Fibroblast of skin of left biceps (primary cell): ENCODE measurements around the gene DCTN2.
"Not testable (repeated sequence)": the region's sequence is repeated elsewhere in the genome, so short reads cannot be mapped to it uniquely, and the experiment has no call there.

Experiments used
- DNase-seq, 2 experiments: peaks; one replicate each; pipeline ENCODE4 v3.0.0-alpha.2; 2013; ENCODE audit warnings: low read depth in 2 of 2

Gene DCTN2

DNA sequence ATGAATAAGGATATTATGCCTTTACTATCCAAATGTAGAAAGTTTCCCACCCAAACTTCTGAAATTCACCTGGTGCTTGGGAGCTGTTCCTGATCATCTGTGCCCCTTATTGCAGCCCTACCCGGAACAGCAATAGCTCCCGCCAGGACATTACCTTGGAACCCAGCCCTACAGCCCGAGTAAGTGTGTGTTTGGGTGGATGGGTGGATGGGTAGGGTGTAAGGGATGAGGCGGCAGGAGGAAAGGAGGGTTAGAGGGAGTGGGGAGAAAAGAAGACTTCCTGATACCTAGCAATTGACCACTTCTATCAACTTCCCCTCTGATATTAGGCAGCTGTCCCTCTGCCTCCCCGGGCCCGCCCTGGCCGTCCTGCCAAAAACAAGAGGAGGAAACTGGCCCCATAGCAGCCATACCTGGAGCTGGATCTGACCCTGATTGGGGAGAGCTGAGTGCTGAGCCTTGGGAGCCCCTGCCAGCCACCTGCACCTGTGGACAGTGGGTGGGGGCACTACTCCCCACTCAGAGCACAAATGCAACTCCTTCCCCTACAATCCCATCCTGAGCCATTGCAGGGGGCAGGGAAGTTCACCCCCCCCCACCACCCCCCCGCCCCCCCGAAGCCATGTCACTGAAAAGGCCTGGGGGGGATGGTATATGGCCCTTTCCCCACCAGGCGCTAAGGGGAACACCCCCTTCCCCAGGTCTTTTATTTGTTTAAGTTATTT, 18.0 kb downstream of the DCTN2 start:
- no peak for DNase-seq

DNA sequence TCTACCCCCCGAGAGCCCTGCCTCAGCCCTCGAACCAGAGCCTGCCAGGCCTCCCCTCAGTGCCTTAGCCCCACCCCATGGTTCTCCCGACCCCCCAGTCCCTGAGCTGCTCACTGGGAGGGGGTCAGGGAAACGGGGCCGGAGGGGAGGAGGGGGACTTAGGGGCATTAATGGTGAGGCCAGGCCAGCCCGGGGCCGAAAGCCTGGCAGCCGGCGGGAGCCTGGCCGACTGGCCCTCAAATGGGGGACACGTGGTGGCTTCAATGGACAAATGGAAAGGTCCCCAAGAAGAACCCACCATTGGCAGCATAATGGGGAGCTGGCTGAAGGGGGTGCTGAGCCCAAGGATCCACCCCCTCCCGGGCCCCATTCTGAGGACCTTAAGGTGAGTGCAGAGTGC, 18.8 kb downstream of the DCTN2 start:
- no peak for DNase-seq

DNA sequence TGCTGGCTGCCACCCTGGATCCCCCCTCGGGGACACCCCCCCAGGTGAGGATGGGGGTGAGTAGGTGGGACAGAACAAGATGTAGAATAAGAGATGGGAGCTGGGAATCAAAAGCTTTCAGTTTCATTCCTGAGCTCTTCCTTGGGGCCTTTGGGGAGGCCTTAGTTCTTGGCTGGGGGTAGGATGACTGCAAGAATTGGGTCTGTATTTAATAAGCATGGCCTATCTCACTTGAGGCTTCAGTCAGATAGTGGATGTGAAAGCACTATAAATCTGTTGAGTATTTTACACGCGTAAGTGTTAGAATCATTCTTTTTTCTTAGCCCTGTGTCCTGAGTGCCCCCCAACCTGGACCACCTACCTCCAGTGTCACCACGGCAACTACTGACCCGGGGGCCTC, 19.8 kb downstream of the DCTN2 start:
- no peak for DNase-seq

DNA sequence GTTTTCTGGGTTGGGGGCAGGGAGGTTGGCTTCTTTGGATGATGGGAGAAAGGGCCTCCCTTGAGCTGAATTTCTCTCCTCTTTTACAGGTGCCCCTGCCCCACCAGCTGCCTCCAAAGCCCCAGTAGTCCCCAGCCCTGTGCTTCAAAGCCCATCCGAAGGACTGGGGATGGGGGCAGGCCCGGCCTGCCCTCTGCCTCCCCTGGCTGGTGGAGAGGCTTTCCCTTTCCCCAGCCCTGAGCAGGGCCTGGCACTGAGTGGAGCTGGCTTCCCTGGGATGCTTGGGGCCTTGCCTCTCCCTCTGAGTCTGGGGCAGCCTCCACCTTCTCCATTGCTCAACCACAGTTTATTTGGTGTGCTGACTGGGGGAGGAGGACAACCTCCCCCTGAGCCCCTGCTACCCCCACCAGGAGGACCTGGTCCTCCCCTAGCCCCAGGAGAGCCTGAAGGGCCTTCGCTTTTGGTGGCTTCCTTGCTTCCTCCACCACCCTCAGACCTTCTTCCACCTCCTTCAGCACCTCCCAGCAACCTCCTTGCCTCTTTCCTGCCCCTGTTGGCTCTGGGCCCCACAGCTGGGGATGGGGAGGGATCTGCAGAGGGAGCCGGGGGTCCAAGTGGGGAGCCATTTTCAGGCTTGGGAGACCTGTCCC, 20.4 kb downstream of the DCTN2 start:
- DNase-seq, result no peak

DNA sequence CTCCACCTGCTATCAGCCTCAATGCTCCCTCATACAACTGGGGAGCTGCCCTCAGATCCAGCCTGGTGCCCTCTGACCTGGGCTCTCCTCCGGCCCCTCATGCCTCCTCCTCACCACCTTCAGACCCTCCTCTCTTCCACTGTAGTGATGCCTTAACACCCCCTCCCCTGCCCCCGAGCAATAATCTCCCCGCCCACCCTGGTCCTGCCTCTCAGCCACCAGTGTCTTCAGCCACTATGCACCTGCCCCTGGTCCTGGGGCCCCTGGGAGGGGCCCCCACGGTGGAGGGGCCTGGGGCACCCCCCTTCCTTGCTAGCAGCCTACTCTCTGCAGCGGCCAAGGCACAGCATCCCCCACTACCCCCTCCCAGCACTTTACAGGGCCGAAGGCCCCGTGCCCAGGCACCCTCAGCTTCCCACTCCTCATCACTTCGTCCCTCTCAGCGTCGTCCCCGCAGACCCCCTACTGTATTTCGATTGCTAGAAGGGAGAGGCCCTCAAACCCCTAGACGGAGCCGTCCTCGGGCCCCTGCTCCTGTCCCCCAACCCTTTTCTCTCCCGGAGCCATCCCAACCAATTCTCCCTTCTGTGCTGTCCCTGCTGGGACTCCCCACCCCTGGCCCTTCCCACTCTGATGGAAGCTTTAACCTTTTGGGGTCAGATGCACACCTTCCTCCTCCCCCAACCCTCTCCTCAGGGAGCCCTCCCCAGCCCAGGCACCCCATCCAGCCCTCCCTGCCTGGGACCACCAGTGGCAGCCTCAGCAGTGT, 21.2 kb downstream of the DCTN2 start:
- DNase-seq, result no peak

DNA sequence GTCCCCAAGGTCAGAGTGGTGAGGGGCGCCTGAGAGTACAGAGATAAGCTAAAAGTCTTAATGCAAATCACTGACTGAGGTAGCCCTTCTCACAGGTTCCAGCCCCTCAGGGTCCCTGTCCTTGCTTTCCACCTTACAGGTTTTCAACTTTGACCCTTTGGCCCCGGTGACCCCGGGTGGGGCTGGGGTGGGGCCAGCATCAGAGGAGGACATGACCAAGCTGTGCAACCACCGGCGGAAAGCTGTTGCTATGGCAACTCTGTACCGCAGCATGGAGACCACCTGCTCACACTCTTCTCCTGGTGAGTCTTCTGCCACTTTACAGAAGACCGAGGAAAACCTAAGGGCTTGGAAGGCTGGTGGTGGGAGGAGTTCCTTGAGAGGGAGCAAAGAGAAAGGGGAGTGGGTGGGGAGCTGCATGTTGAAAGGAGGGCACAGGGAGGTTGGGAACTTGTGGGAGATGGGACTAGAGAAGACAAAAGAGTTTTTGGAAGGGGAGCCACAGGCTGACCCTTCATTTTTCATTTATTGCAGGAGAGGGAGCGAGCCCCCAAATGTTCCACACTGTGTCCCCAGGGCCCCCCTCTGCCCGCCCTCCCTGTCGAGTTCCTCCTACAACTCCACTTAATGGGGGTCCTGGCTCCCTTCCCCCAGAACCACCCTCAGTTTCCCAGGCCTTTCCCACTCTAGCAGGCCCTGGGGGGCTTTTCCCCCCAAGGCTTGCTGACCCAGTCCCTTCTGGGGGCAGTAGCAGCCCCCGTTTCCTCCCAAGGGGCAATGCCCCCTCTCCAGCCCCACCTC, 22.0 kb downstream of the DCTN2 start:
- no peak for DNase-seq

DNA sequence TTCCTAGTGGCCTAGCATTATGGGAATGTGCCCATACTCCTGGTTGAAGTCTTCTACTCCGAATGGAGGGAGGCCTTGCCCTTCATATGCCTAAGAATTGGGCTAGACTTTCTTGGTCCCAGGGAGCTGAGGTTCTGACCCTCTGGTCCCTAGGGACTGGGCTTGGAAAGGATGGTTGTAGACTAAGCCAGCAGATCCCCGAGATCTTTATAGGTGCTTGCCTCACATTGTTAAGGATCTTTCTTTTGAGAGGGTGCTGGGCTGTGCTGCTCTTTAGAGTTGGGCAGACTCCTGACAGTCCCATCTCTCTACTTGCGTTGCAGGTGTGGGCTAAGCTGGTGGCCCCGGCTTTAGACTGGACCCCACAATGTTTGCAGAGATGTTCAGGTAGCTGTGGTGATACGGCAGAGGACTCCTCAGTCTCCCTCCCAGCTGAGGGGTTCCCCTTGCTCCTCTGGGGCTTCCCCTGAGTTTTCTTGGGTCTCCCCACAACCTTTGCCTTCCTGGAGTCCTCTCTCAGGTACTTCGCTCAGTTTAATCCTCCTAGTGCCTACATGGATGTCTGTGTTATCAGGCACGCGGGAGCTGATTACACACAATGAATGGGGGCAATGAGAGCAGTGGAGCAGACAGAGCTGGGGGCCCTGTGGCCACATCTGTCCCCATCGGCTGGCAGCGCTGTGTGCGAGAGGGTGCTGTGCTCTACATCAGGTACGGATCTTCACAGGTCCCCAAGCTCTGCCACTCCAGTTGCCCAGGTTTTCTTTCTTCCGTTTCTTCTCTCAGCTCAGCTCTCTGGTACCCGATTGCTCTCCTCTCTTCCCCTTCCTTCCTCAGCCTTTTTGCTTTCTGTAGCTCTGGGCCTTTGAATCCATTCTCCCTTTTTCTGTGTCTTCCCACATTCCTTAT, 23.0 kb downstream of the DCTN2 start:
- DNase-seq, result no peak

DNA sequence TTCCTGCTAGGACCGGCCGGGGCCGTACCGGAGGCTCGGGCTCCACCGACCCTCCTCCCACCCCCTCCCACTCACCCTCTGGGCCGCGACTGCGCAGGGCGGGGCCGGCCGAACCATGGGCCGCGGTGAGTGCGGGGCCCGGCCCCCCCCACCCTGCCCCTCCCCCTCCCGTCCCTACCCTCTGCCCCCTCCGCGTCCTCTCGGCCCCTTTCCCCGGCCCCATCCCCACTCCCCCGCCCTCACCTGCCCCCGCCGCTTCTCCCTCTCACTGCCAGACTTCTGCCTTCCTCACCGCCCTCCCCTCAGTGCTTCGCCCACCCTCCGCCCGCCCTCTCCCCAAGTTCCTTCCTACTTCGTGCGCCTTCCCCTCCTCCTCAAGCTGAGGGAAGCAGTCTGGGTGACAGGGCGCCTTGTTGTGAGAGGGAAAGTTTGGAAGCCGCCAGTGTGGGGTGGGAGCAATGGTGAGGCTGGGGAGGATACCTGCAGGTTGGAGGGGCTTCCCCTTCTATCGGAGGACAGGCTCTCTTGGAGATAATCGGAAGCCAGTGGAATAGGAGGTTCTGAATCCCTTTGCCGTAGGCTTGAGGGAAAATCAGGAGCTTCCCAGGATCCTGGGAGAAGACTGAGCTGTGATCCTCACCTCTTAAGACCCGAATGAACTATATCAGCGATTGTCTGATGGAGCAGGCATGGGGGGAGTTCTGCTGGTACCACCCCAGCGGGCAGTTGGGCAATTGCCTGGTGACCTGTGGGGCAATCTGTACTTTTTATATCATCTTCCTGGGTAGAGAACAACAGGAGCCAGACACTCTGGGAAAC, 23.9 kb downstream of the DCTN2 start:
- no peak for DNase-seq

DNA sequence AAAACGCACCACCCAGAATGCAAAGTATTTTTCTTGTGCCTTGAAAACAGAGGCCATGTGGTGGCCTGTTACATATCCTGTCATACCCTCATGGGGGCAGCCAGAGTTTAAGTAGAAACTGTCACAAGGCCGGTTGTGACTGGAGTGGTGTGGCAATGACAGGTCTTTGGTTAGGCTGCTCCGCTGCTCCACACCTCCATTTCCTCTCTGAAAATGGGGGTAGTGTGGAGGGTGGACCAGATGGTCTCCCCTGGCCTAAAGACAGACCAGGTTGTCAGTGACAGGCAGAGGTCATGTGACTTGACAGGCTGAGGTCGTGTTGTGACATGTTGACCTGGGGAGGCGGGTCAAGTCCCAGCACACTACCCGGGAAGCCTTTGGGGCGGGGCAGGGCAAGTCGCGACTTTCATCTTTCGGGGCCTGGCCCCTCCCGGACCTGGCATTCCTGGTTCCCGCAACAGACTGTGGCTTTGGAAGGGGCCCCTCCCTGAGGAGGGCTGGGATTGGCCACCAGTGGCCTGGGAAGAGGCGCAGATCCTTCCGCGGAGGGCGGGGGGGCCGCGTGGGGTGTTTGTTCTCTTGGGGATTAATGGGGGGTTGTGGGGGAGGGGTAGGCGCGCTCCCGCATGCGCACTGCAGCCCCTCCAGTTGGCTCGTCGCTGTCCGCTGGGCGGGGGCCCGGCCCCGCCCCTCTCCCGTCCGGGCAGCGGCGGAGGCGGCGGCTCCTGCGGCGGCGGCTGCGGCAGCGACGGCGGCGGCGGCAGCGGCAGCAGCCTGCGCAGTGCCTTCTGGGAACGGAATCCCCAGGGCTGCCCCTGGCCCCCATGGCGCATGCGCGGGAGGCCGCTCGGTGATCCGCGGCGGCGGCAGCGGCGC, 24.7 kb downstream of the DCTN2 start, which contains the start of gene MBD6:
Gene MBD6, plus strand, starts transcription at position 814 of the 876 bp plus-strand sequence. CDS start 1,480 bp downstream, outside the sequence.
- DNase-seq, result peak; percentile 90 to 92

DNA sequence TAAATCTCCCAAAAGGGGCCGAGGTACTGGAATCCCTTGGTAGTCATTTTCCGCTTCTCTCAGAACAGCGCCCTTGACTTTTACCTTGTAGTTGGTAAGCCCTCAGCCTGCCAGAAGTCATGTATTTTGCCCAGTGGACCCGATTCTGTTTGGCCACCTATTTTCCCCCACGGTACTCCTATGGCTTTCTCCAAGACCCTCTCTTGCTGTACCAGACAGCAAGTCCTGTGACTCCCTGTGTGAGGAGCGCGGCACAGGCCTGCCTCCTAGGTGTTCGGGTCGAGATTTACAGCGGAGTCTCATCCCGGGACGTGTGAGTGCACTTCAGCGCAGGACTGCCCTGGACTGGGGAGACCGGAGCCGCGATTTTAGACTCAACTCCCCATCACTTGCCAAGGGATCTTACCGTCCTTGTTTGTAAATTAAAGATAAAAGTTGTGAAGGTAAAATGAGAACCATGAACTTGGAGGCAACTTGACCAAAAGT, 25.4 kb downstream of the DCTN2 start:
- DNase-seq, result no peak

DNA sequence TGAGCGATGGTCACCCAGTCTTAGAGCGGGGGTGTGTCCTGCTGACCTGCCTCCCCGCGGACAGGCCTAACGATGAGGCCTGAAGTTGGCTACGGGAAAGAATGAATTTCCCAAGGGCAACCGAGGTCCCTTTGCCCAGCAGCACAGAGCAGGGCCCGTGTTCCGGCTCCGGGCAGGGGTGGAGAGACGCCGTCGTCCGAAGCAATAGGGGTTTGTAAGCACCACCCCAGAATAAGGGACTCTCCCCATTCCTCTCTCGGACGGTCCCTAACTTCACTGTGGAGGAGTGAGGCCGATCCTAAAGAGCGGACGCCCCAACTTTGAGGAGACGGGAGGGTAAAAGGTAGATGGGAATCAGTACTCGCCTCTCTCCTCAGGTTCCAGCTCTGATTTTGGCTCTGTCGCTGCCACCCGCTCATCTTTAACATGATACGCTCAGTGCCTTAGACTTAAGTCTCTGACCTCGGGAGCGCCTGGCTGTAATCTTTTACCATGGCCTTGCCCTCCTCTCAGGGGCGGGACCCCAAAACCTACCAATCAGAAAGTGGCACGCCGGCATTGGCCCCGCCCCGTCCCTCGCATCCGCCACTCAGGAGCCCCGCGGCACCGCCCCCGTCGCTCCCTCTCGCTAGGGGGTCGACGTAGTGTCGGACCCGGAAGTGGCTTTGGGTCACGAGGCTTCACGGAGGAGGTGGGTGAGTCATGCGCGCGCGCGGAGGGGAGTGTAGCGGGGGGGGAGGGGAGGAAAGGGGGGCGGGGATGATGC, 26.8 kb downstream of the DCTN2 start, which contains the start of gene DDIT3:
Gene DDIT3, minus strand, starts transcription at position 462 of the 766 bp plus-strand sequence. CDS start 3,108 bp downstream, outside the sequence.
- DNase-seq, result peak; percentile 98 to 99

DNA sequence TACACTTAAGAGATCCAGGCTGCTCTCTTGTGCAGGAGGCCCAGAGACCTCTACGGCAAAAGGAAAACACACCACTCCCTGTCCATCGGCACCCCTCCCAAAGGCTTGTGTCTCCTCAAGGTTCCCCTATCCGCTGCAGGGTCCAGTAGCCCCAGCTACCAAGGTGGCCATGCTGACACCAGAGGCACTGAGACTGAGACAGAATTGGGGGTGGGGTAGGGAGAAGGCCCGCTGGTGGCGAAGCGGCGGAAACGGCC, 27.3 kb downstream of the DCTN2 start:
- DNase-seq, result no peak

DNA sequence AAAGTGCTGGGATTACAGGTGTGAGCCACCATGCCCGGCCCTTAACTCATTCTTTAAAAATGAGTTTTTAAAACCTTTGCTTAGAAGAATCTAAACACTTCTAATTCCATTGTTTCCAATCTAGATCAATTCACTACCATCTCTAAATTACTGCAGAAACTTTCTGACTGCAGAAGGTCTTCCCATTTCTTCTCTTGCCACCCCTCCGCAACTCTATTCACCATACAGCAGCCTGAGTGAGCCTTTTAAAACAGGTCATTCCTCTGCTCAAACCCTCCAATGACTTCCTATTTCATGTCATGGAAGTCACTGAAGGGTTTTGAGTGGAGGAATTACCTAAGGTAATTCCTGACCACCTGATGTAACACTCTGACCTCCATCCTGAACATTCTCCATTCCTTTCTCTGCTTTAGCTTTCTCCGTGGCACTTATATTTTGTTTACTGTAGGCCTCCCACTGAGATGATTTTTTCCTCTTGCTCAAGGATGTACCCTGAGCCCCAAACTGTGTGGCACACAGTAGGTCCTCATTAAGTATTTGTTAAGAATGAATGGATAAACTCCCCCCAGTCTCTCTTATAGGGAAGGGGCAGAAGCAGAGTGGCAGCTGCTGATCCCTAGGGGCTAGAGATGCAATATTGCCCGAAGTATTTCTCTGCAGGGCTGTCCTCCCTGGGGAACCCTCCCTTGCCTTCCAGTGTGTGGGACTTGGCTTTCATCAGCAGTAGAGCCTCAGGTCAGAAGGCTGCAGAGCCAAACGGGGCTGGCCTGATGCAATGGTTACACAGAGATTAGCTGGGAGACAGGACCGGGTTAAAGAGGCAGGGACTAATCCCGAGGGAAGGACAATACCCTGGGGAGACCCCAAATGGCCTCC, 27.8 kb downstream of the DCTN2 start:
- no peak for DNase-seq

DNA sequence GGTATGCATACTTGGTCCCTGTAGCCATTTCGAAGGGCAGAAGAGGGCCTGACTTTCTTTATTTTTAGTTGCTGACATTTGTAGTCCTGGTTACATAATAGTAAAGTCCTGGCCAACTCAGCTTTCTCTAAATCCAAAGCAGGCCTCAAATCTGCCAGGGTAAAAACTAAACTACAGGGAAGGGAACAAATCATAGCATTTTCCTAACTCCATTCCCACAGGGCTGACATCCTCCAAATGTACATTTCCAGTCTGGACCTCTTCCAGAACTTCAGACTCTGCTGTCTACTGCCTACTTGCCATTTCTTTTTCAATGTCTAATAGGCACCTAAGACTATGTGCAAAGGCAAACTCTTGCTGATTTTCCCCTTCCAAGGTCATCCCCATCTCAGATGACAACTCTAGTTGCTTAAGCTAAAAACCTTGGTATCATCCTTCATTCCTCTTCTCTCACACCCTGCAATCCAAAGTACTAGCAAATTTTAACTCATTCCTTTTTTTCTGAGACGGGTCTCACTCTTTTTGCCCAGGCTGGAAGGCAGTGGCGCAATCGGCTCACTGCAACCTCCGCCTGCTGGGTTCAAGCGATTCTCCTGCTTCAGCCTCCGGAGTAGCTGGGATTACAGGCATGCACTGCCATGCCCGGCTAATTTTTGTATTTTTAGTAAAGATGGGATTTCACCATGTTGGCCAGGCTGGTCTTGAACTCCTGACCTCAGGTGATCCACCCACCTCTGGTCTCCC, 28.6 kb downstream of the DCTN2 start:
- DNase-seq, result no peak

DNA sequence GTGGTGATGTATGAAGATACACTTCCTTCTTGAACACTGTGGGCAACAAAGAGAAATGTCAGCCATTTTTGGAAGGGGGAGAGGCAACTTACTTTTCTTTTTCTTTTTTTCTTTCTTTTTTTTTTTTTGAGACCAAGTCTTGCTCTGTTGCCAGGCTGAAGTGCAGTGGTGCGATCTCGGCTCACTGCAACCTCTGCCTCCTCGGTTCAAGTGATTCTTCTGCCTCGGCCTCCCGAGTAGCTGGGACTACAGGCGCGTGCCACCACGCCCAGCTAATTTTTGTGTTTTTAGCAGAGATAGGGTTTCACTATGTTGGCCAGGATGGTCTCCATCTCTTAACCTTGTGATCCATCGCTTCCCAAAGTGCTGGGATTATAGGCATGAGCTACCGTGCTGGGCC, 29.3 kb downstream of the DCTN2 start:
- DNase-seq, result not testable (repeated sequence)

DNA sequence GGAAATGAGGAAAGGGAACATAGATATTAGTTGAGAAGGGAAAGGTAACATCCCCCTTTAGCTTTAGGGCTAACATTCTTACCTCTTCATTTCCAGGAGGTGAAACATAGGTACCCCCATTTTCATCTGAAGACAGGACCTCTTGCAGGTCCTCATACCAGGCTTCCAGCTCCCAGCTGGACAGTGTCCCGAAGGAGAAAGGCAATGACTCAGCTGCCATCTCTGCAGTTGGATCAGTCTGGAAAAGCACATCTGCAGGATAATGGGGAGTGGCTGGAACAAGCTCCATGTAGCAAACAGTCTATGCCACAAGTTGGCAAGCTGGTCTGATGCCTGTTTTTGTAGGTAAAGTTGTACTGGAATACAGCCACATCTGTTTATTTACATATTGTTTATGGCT, 29.8 kb downstream of the DCTN2 start:
- DNase-seq, result no peak
